Measurements from ENCODE around the gene ATXN1.

GRCh38 chr6:16670617-16671051 is 90.6 kb downstream of the ATXN1 start:
- TF ChIP-seq CTCF (IDR thresholded peaks at IDR 0.05) = no peak
- no peak for TF ChIP-seq POLR2A (IDR thresholded peaks at IDR 0.05)
- TF ChIP-seq POLR2AphosphoS5 (IDR thresholded peaks at IDR 0.05) = no peak

All from transverse colon (tissue), 4 donors.